Measurements from ENCODE around the gene BCL6B.

The BCL6B gene

GRCh38 chr17:7058831-7059447, 36.1 kb downstream of the BCL6B start:
- no peak for DNase-seq (ENCODE audit: low read depth in 2 of 2)

DNA sequence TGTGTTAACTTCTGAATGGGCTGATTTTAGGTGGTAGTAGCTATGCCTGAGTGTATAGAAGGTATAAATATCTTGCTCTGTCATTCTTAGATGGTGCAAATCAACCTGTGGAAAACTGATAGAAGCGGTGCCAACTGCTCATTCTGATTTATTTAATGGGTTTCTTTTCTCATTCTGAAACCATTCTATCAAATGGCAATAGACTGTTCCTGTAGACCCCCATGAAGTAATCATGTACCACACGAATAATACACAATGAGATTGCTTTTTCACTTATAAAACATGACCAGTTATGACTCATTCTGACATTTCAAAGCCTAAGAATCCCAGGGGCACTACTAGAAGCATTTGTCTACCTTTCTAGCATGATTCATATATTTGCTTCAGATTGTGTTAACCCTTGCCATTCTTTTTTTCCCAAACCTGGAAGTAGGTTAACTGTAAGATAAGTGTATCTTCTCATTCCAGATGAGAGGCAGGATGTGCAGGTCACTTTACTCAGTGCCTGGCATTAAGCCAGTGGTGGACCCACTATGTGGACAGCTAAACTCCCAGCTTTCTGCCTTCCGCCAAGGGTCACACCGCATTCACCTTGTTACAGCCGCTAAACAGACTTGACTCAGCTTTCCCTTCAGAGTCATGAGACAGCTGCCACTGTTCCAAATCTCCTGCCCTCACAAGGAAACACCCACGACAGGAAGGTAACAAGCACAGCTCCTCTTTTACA, 37.5 kb downstream of the BCL6B start:
- no peak for DNase-seq (ENCODE audit: low read depth in 2 of 2)

DNA sequence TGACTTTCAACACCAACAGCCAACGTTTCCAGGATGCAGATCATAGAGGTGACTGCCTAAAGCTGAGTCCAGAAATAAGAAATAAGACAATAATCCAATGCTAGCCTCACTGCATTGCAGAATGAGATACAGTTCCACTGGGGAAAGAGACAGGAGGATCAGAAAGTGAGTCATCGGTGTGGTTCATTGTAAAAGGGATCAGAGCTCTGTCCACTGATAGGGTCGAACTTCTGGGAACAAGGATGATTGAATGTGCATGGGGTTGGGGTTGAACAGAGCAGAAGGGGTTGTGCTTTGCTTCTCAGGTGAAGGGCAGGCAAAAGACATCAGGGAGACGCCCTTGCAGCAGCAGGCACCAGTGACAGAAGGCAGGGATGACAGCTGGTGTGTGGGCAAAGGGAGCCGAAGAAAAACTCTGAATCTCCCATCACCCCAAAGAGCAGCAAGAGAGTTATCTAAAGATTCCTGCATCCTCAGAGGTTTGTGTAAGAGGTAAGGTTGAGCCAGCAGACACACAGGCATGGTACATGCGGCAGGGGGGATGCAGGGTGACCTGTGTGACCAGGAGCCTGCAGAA, 40.8 kb downstream of the BCL6B start:
- DNase-seq (ENCODE audit: low read depth in 2 of 2) = no peak

- DNase-seq (ENCODE audit: low read depth in 2 of 2) = no peak
Observed at GRCh38 chr17:7064261-7064660, 41.4 kb downstream of the BCL6B start.

- DNase-seq (ENCODE audit: low read depth in 2 of 2) = no peak
Observed at GRCh38 chr17:7067198-7067597, 44.3 kb downstream of the BCL6B start.

DNA sequence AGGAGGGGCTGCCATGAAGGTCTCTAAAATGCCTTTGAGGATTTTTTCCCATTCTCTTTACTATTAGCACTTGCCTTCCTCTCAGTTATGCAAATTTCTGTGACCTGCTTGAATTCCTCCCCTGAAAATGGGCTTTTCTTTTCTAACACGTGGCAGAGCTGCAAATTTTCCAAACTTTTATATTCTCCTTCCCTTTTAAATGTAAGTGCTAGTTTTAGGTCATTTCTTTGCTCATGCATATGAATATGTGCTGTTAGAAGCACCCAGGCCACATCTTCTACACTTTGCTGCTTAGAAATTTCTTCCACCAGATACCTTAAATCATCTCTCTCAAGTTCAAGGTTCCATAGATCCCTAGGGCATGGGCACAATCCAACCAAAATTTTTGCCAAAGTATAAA, 45.4 kb downstream of the BCL6B start:
- no peak for DNase-seq (ENCODE audit: low read depth in 2 of 2)

DNA sequence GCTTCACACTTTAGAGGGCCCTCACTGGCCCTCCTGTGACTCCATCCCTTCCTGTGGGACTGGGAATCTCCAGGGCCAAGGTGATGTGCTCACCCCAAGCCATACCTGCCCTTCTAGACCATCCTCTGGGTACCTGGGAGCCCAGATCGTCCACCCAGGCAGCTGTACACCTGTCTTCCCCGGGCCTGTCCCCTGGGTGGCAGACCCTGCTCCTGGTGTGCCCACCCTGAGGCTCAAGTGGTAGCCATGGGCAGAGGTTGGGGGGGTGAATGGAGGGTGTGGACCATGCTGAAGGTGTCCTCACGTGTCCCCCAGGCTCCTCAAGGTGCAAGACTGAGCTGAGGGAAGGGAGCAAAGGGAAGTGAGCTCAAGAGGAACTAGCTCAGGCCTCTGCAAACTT, 47.9 kb downstream of the BCL6B start:
- DNase-seq (ENCODE audit: low read depth in 2 of 2) = no peak

- DNase-seq (ENCODE audit: low read depth in 2 of 2) = no peak
Observed at GRCh38 chr17:7072406-7072805, 49.6 kb downstream of the BCL6B start.

DNA sequence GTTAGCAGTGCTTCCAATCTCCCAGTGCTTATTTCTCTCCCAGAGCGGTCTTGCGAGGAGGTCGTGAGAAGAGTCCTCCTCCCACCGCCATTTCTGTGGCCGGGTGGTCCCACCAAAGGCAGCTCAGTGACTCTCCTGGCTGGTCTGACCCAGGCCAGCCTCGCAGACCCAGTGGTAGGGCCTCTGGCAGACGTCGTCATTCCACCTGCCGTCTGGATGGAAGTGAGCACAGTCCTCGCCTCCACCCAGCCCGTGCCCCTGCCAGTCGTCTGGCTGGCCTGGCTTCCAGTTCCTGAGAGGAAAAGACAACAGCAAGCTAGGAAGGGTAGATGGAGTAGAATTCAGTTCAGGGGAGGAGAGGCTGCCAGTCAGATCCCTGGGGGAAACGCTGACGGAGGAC, 52.1 kb downstream of the BCL6B start:
- DNase-seq (ENCODE audit: low read depth in 2 of 2) = no peak

- no peak for DNase-seq (ENCODE audit: low read depth in 2 of 2)
Observed at GRCh38 chr17:7077911-7078546, 55.2 kb downstream of the BCL6B start.

DNA sequence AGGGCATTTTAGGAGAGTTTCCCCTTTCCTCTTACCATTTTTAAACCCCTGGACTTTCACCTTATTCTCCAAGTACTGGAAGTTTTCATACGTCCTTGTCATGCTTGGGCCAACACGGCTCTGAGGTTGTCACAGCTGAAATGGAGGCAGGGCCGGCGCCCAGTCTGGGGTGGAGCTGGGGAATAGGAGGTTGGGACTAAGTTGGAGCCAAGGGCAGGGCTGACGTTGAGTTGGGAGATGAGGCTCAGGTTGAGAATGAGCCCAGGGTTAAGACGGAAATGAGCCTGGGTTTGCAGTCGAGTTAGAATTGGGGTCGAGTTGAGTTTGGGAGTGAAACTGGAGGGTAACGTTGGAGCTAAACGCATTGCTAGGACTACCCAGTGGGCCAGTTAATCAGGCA, 55.9 kb downstream of the BCL6B start:
- no peak for DNase-seq (ENCODE audit: low read depth in 2 of 2)
